PC-9 (cell line): ENCODE measurements around the gene ZFP91. TPM values are rescaled to one million over a fixed set of nuclear protein-coding genes. Genes with fewer than 3 reads are reported as not detected.

ENCODE experiments used
- BruUV-seq: library from RNA; stranded (reverse); fragments of 400-500 nt; replicated peaks from 2 replicates; lab custom pipeline; 2021; lab: Mats Ljungman, UMichigan
- CTCF ChIA-PET: fragments of 300-600 bp; sonication (Branson Sonifier 250); formaldehyde crosslinking; loops from one replicate; lab custom pipeline; 2022; ENCODE audit warnings: antibody characterized with exemption; lab: Charles Lee
- POLR2A ChIA-PET: fragments of 300-600 bp; sonication (Branson Sonifier 250); formaldehyde crosslinking; loops from one replicate; lab custom pipeline; 2022; ENCODE audit warnings: antibody characterized with exemption; ENCODE audit not compliant: unreplicated experiment; lab: Charles Lee
- DNase-seq, 2 experiments: peaks; one replicate each; pipeline versions ENCODE4 v3.0.0 to v3.0.0-alpha.2; 2015 to 2022; ENCODE audit warnings: mixed read lengths in 1 of 2
- H2AFZ ChIP-seq: fragments of 200-600 bp; sonication (generic); 2 replicates; pipeline ENCODE4 v1.8.1; 2017; ENCODE audit warnings: antibody characterized with exemption
- H3F3A ChIP-seq: fragments of 200-600 bp; sonication (generic); 2 replicates; pipeline ENCODE4 v1.8.1; 2017; ENCODE audit warnings: antibody characterized with exemption, mild to moderate bottlenecking, low read depth; ENCODE audit not compliant: insufficient read depth
- H3K27ac ChIP-seq: fragments of 200-600 bp; sonication (generic); 2 replicates; pipeline ENCODE4 v1.6.1; 2016; ENCODE audit warnings: mixed run types
- H3K27me3 ChIP-seq: fragments of 200-600 bp; sonication (generic); 2 replicates; pipeline ENCODE4 v1.6.1; 2016; ENCODE audit warnings: low read depth, mixed run types; ENCODE audit not compliant: insufficient read depth
- H3K36me3 ChIP-seq: fragments of 200-600 bp; sonication (generic); 2 replicates; pipeline ENCODE4 v1.6.1; 2016; ENCODE audit warnings: low read depth, mixed run types
- H3K4me1 ChIP-seq: fragments of 200-600 bp; sonication (generic); replicated peaks from 2 replicates; pipeline ENCODE4 v1.6.1; 2016; ENCODE audit warnings: mixed run types; ENCODE audit not compliant: insufficient read depth
- H3K4me2 ChIP-seq: fragments of 200-600 bp; sonication (generic); 2 replicates; pipeline ENCODE4 v1.6.1; 2017; ENCODE audit warnings: mixed run types
- H3K4me3 ChIP-seq: fragments of 200-600 bp; sonication (generic); 2 replicates; pipeline ENCODE4 v1.6.1; 2016; ENCODE audit warnings: mixed run types
- H3K79me2 ChIP-seq: fragments of 200-600 bp; sonication (generic); 2 replicates; pipeline ENCODE4 v1.6.1; 2017; ENCODE audit warnings: low read depth, mixed run types
- H3K9me2 ChIP-seq: fragments of 200-600 bp; sonication (generic); 2 replicates; pipeline ENCODE4 v1.8.1; 2017; ENCODE audit warnings: mild to moderate bottlenecking; ENCODE audit not compliant: insufficient read depth
- H3K9me3 ChIP-seq: fragments of 200-600 bp; sonication (generic); 2 replicates; pipeline ENCODE4 v1.8.1; 2016; ENCODE audit warnings: low read depth; ENCODE audit not compliant: insufficient read depth
- H4K20me1 ChIP-seq: fragments of 200-600 bp; sonication (generic); 2 replicates; pipeline ENCODE4 v1.8.1; 2017; ENCODE audit not compliant: insufficient read depth
- CTCF ChIP-seq: fragments of 200-600 bp; sonication (generic); conservative IDR thresholded peaks from 2 replicates; pipeline ENCODE4 v1.6.1; 2017; ENCODE audit warnings: mixed run types, antibody characterized with exemption, mild to moderate bottlenecking, moderate library complexity
- EZH2 ChIP-seq: fragments of 200-600 bp; sonication (generic); IDR thresholded peaks from 2 replicates; pipeline ENCODE4 v1.8.0; 2017; ENCODE audit warnings: antibody characterized with exemption, low read depth
- intact Hi-C: fragments of 100-400 bp; cut with micrococcal nuclease; formaldehyde crosslinking; loops from one replicate; pipeline ENCODE4 v1.10.0; 2022; ENCODE audit not compliant: unreplicated experiment
- total RNA-seq: library from RNA; stranded (reverse); gene quantifications from 2 replicates; pipeline ENCODE4 v1.2.3, GENCODE V29; 2021

ZFP91 gene
- total RNA-seq, 1 experiment from 2014 or later = 67.5 TPM

DNA sequence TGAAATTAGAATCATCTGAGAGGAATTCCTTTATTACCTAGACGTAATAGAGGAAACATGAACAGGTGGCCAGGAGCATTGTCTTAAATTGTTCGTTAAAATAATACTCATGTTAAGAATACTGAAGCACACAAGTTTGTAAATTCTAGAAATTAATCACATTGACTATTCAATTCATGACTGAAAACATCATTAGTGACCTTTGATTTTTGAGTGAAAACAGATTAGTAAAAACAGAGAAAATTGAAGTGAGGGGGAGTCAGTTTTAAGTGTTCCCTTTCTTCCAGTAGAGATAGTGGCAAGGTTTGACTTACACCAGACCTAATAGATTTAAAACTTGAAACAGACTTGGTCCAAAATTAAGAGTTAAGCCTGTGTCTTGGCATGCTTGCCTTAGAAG, 1.4 kb downstream of the ZFP91 start:
- BruUV-seq = no TSS peak
- ChIA-PET POLR2A (no interaction called here), CTCF (interaction anchor here (1.6 kb wide), 1 partner anchor 564 kb away, joined by 4 read pairs; no protein-coding TSS in a partner anchor)
- Histone ChIP-seq H3K9me2 (no peaks in the 10 kb centered on the region), H3K9me3 (no peaks in the 10 kb centered on the region), H2AFZ (no peak overlapping the region), H3K27ac (peak overlapping the region; percentile 86), H3K27me3 (no peaks in the 10 kb centered on the region), H4K20me1 (peaks cover 44% of the 10 kb centered on the region), H3K4me3 (peak overlapping the region; percentile 82), H3K4me1 (peaks cover 51% of the 10 kb centered on the region), H3F3A (peaks cover 38% of the 10 kb centered on the region), H3K36me3 (peaks cover 17% of the 10 kb centered on the region), H3K4me2 (peak overlapping the region; percentile 77), H3K79me2 (peaks cover 77% of the 10 kb centered on the region)
- TF ChIP-seq CTCF (no peak), EZH2 (no peak)
- no peak for DNase-seq
- intact Hi-C loops = no loop called here

DNA sequence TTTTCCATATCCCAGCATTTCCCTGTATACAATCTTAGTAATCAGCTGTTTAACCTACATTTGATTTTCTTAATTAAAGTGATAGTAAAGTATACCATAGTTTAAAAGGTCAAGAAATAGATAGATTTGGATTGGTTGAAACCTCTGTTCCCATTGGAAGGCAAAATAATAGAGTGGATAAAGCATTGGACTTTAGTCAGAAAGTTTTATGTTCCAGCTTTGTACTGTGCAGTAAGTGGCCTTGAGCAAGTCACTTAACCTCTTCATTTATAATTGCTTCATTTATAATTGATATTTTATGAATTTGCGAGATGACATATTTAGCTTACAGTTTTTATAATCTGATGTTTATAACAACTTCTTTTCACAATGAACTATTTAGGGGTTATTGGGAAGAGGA, 3.6 kb downstream of the ZFP91 start:
- Histone ChIP-seq H3K9me2 (no peaks in the 10 kb centered on the region), H3K4me3 (no peak overlapping the region; the same call in 1 of the 2 replicates), H3K9me3 (no peaks in the 10 kb centered on the region), H4K20me1 (peaks cover 50% of the 10 kb centered on the region), H2AFZ (no peak overlapping the region), H3K4me1 (peaks cover 35% of the 10 kb centered on the region), H3K27me3 (no peaks in the 10 kb centered on the region), H3F3A (peaks cover 17% of the 10 kb centered on the region), H3K36me3 (peaks cover 25% of the 10 kb centered on the region), H3K4me2 (peak overlapping the region; percentile 77), H3K79me2 (peaks cover 83% of the 10 kb centered on the region), H3K27ac (no peak overlapping the region)
- CTCF ChIA-PET = no interaction called here
- no peak for TF ChIP-seq CTCF
- TF ChIP-seq EZH2 = no peak
- BruUV-seq = no TSS peak
- intact Hi-C loops = no loop called here
- no peak for DNase-seq
- POLR2A ChIA-PET = interaction anchor here (0.6 kb wide), 1 partner anchor 75 kb away, joined by 9 read pairs; no protein-coding TSS in a partner anchor

DNA sequence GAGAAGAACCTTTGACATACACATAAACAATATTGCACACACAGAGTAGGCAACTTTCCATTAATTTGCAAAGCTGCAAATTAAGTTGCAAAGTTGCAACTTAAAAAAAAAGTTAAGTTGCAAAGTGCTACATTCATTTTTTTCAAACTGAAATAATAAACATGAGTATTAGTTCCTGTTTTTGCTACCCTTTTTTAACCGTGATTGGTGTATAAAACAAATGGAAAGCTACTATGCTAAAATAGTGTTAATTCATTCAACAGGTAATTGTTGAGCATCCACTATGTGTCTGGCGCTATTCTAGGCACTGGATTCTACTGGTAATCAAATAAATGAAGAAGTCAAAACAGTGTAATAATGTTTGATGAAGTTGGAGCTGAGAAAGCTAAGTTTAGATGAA, 8.1 kb downstream of the ZFP91 start:
- no peak overlapping the region for H3K4me3 ChIP-seq
- intact Hi-C loops = no loop called here
- ChIA-PET POLR2A (interaction anchor here (0.8 kb wide), 1 partner anchor 1025 kb away, joined by 4 read pairs; no protein-coding TSS in a partner anchor), CTCF (interaction anchor here (0.6 kb wide), 1 partner anchor 943 kb away, joined by 5 read pairs; no protein-coding TSS in a partner anchor)
- H2AFZ ChIP-seq = no peak overlapping the region
- H3K9me3 ChIP-seq = no peaks in the 10 kb centered on the region
- TF ChIP-seq CTCF = no peak
- TF ChIP-seq EZH2 = no peak
- H3K9me2 ChIP-seq = no peaks in the 10 kb centered on the region
- no peak for DNase-seq
- H3K27ac ChIP-seq = no peak overlapping the region
- peaks cover 40% of the 10 kb centered on the region for H3K36me3 ChIP-seq
- no peak overlapping the region for H3K4me2 ChIP-seq
- no TSS peak for BruUV-seq
- H4K20me1 ChIP-seq = peaks cover 45% of the 10 kb centered on the region
- no peaks in the 10 kb centered on the region; the same call in 1 of the 2 replicates for H3F3A ChIP-seq
- no peaks in the 10 kb centered on the region for H3K27me3 ChIP-seq
- H3K4me1 ChIP-seq = peaks cover 18% of the 10 kb centered on the region; the same call in 1 of the 2 replicates
- H3K79me2 ChIP-seq = peaks cover 98% of the 10 kb centered on the region
